ENCODE results near the gene SCP2.
"Not testable (repeated sequence)": the region's sequence is repeated elsewhere in the genome, so short reads cannot be mapped to it uniquely, and the experiment has no call there.

The SCP2 gene

DNA sequence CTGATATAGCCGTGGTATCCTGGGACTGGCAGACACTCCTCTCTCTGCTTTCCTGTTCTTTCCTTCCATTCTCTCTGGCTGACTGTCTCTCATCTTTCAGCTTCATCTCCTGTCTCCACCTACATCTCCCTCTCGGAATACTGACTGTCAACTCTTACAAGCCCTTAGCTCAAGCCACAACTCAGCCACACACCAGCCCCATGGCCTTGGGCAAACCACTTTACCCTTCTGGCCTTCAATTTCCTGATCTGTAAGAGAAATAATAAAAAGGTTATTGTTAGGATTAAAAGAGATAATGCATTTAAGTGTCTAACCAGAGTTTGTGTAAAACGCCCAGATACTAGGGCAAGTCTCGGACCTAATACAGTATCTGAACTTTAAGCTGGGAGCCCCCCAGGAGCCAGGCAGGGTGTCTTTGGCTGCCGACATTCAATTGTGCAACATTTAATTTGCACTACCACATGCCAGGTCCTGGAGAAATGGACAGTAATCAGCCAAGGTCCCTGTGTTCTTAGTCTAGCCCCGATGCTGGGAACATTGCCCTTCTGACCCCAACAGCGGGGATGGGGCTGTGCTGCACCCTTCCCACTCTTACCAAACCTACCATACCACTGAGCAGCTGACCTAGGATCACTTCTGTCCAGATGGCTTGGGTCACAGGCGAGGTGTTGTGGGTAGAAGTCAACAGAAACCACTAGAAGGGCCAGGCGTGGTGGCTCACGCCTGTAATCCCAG, 10.7 kb upstream of the SCP2 start:
- no peak for DNase-seq

DNA sequence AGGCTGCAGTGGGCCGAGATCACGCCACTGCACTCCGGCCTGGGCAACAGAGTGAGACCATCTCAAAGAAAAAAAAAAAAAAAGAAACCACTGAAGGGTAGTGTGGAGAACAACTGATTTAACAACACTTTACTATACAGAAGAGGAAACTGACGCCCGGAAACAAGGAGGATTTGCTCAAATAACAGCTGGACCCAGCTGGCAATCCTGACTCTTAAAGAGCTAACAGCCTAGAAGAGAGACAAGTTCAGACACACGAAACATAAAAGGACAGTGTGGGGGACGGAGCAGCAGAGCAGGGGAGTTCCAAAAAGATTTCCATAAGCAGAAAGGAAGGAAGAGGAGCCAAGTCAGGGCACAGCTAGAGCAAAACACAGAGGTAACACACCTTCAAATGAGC, 9.9 kb upstream of the SCP2 start:
- no peak for DNase-seq

DNA sequence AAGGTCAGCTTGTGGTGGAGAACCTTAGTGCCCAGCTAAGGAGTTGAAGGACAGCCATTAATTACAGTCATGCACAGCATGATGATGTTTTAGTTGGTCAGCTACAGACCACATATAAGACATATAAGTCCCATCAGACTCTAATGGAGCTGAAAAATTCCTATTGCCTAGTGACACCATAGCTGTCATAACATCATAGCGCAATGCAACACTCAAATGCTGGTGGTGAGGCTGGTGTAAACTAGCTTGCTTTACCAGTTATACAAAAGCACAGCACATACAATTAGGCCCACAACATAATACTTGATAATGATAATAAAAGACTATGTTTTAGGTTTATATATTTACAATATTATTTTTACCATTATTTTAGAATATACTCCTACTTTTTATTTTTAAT, 9.5 kb upstream of the SCP2 start:
- no peak for DNase-seq

DNA sequence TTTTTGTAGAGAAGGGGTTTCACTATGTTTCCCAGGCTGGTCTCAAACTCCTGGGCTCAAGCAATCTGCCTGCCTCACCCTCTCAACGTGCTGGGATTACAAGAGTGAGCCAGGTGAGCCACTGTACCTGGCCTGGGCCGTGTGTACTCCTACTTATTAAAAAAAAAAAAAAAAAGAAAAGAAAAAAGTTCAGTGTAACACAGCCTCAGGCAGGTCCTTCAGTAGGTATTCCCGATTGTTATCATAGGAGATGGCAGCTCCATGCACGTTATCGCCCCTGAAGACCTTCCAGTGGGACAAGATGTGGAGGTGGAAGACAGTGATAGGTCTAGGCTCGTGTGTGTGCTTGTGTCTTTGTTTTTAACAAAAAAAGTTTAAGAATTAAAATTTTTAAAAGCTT, 8.9 kb upstream of the SCP2 start:
- no peak for DNase-seq

DNA sequence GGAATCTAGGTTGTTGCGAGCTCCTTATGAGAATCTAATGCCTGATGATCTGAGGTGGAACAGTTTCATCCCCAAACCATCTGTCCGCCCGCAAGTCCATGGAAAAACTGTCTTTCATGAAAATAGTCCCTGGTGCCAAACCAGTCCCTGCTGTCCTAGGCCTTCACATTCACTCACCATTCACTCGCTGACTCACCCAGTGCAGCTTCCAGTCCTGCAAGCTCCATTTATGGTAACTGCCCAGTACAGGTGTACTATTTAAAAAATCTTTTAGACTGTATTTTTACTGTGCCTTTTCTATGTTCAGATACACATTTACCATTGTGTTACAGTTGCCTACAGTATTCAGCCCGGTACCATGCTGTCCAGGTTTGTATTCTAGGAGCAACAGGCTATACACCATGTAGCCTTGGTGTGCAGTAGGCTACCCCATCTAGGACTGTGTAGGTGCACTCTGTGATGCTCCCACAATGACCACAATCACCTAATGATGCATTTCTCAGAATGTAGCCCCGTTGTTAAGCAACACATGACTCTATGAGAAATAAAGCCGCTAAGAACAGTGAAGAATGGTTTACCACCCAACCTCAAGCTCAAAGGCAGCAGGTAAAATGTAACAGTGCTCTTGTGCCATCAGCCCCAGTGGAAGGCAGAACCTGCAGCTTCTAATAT, 7.9 kb upstream of the SCP2 start:
- no peak for DNase-seq

DNA sequence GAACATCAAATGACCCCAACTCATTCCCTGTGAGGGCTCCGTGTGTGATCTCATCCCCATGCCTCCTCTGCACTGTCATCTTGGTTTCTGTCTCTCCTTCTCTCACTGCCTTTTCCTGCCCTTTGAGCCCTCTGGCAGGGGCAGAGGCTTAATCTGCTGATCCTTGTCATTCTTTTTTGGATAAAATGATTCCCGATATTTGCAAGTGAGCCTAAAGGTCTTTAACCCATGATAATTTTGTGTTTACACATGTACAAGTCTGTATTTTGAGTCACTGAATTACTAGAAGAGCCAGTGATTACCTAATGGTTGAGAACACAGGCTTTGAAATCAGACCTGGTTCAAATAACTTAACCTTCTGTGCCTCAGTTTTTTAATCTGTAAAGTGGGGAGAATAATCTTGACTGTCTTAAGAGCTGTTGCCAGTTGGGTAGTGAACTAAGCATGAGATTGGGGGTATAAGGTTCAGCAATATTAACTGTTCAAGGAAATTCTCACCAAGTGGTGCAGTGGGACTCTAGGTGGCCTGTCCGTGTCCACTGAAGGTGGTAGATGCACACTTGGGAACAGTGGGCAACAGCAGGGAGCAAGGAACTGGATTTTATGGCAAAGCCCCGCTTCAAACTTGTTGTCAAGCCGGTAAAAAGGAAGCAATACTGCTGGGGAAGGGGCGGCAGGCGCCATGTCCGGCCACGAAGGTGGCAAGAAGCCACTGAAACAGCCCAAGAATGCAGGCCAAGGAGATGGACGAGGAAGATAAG, 7.2 kb upstream of the SCP2 start:
- no peak for DNase-seq

DNA sequence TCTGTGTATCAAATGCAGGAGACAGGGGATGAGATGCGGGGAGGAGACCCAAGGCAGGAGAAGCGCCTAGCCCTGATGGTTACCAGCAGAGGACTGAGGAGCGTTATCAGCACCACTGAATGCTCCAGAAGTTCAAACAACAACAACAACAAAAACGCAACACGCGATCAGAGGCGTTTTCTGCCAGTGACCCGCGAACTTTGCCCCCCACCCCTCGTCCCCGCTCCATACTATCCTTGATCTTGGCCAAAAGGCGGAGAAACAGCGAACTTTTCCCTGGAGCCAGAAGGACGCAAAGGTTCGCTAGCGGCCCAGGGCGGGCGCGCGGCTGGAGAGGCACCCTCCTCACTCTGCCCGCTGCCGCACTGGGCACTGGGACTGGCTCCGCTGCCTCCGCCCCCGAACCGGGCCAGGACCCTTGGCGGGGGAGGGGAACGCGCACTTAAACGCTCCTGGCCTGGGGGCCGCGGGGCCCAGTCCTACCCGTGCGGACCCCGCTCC, 6.2 kb upstream of the SCP2 start:
- DNase-seq = no peak

DNA sequence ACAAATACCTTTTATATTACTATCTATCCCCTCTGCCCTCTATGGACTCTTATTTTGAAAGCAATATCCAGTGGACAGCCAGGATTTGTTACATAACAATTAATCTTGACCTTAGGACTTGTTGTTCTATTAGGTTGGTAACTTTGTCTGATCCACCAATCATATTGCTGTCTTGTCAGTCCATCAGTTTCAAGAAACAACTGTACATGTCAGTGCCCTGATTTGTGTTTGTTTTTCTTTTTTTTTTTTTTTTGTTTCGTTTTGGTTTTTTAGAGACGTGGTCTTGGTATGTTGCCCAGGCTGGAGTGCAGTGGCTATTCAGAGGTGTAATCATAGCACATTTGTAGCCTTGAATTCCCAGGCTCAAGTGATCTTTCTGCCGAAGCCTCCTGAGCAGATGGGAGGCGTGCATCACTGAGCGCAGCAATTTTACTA, 1.5 kb upstream of the SCP2 start:
- no peak for DNase-seq

DNA sequence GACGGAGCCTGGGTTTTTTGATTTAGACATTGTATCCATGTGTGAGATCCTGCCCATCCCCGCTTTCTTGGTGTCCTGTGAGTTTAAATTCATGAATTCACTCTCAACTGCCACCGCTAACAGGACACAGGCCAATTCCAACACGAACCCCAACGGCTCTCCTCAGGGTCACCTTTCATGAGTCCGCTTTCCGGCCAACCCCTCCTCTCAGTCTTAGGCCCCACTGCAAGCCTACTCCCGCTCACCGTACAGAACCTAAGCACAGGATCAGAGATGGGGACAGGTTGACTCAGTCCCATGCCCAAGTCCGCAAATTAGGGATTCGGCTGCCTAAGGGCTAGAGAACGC, 238 bp upstream of the SCP2 start:
- no peak for DNase-seq

DNA sequence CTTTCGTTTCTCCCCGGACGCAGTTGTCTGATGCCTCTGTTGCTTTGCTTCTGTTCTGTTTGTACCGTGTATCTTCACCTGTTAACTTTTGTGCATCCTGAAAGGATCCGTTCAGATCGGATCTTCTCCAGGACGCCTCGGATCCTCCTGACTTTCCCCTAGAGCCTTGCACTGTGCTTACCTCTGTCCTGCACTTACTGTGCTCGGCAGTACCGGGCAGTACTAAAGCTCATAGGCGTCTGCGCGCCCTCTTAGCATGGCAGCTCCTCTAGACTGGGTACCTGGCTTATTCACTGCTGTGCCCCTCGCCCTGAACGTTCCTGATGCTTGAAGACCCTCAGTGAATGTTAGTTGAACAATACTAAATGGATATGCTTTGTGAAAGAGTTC, 934 bp downstream of the SCP2 start:
- no peak for DNase-seq

DNA sequence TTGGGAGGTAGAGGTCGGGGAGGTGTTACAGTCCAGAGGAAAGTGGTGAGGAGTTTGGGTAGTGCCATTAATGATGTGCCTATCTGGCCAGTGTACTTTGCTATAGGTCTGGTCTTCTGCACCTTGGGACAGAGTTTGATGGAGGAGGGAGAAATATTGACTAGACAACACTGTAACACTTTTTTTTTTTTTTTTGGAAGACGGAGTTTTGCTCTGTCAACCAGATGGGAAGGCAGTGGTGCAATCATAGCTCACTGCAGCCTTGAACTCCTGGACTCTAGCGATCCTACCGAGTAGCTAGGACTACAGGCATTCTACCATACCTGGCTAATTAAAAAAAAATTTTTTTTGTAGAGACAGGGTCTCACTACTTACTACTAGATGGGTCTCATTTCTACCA, 1.9 kb downstream of the SCP2 start:
- no peak for DNase-seq

DNA sequence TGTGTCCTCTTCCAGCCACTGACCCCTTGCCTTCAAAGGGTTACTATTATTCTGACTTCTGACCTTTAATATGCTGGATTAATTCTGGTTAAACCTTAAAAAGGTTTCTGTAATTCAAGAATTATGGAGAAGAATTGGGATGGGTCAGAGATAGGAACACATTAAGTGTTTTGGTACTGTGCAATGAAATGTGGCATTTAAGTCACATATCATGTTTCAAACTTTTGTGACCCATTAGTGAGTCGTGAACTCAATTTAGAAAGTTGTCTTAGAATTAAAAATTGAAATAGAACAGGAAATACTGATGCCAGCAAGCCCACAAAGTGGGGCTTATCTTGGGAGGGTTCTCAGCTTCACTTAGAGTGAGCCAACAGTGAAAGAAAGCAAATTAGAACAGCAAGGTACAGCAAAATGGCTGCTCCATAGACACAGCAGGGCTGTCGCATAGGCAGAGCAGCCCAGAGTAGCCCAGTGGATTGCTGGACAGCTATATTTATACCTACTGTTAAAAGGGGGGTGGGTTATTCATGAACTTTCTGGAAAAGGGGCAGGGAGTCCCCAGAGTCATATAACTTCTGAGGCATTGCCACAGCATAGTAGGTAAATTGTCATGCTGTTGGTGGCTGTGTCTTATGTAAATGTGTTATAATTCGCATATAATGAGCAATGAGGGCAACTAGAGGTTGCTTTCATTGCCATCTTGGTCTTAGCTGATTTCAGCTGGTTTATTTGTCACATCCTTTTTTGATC, 10.5 kb downstream of the SCP2 start:
- no peak for DNase-seq

DNA sequence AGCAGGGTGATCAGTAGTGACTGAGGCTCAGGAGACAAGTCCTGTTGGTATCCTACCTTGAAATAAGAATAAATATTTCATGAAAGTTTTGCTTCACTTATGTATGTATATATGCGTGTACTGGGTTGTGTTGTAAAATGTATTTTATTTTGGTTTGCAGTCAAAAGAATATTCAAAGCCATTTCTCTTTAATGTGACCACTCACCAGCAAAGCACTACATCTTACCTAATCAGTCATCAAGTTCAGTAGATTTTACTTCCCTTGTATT, 11.0 kb downstream of the SCP2 start:
- DNase-seq = no peak

DNA sequence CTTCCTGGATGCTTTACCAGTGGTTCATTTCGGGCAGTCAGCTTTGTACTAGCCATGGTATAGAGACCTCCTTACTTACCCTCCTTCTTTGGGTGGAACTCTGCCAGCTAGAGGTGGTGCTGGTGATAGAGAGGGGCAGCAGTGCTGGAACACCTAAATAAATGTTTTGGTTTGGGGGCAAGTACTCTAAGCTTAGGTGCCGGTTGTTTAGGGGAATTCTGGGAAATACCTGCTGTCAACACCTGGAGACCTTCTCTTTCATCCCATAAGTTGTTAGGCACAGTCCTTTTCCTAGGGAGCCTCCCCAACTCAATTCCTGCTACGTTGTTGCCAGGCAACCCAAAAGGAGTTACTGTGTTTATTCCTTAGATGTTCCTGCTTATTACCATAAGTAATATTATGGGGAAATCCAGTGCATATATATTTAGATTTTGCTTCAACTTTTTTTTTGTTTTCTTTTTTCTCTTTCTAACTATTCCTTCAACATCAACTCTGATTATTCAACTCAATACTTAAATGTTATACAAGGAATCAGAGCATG, 16.9 kb downstream of the SCP2 start:
- DNase-seq = no peak

DNA sequence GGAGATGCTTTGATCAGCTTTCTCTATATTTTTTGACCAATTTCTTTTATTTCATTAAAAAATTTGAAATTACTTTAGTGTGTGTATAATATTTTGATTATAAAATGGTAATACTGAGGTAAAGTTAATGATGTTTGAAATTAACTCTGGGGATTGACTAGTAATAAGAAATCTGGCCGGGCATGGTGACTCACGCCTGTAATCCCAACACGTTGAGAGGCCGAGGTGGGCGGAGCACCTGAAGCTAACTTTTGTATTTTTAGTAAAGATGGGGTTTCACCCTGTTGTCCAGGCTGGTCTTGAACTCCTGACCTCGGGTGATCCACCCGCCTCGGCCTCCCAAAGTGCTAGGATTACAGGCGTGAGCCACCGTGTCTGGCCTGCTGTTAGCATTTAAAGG, 17.5 kb downstream of the SCP2 start:
- no peak for DNase-seq

DNA sequence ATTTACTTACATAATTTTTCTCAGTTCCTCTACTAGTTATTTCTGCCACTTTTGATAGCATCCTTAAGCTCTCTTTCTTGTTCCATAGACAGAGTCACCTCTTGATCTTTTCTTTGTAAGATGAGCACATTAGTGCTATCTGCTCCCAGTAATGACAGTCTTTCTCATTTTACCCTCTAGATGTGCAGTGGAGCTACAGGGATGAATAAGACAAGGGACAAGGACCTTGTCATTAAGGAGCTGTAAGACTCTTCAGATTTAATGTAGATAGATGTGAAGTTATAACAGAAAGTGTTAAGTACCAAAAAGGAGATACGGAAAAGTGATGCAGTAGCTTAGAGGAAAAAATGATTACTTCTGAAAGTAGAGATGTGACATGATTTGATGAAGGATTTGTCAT, 20.4 kb downstream of the SCP2 start:
- no peak for DNase-seq

DNA sequence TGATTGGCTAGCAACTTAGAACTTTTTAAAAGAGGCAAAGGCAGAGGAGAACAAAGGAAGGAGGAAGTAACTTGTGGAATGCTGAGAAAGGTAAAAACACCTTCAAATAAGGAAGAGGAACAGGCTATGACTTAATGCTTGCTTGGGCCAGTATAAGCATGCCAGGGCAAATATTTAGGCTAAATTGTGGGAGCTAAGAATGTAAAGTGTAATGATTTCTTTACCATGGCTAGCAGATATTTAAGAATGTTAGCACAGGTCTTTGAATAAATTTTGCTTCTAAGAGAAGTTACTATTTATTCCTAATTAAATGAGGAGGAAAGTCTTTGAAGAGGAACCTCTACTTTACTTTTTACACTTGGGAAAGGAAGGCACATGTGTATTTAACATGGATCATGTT, 22.5 kb downstream of the SCP2 start:
- DNase-seq = not testable (repeated sequence)

DNA sequence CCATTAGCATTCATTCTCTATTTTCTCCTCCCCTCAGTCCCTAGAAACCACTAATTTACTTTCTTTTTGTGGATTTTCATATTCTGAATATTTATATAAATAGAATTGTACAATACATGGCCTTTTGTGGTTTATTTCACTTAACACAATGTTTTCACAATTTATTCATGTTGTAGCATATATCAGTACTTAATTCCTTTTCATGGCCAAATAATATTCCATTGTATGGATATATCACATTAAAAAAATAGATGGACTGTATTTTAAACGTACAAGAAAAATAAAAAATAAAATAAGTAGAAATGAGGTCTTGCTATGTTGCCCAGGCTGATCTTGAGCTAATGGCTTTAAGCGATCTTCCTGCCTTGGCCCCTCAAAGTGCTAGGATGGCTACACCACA, 25.0 kb downstream of the SCP2 start:
- no peak for DNase-seq

DNA sequence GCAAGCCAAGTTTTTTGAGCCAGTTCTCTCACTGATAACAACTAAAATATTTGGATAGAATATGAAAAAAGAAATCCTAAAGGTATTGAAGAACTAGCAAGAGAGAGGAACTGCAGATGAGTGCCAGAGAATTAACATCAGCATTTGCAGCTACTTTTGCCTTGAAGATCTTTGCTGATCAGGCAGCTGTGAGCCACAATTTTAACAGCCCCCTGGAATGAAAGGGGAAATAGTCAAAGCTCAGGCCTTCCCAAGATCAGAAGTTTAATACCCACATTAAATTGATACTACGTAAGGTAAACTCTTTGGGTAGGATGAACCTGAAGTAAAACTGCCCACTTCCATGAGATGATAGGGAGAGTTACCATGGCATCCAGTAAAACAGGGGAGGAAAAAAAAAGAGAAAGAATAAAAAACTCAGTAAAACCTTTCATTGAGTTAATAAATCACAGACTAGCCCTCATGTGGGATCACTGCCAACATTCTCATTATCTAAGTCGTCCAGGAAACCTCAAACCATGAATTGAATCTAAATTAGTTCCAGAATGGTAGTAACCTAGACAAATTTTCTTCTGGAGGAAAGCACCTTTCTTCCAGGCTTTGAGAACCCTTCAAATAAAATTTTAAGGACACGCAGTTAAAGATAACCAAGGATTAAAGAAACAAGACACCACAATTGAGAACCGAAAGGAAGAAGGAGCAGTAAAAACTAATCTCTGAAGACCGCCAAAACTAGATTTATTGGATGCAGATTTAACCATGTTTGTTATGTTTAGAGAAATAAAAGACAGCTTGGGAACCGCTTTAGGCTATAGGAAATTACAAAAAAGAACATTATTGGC, 28.3 kb downstream of the SCP2 start:
- DNase-seq = no peak

DNA sequence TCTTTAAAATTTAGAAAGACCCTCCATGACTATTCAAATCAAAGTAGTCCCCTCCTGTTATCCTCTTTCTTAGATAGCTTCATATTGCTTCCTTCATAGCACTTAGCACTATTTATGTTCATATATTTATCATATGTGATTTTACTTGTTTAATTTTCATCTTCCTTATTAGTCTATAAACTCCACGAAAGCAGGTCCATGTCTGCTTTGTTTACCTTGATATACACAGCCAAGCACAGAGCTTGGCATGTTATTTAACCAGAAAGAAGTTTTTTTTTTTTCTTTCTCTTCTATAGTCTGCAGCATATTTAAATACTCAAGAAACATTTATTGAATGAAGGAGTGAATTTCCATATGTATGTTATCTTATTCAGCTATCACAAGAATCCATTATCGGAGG, 36.0 kb downstream of the SCP2 start:
- no peak for DNase-seq

DNA sequence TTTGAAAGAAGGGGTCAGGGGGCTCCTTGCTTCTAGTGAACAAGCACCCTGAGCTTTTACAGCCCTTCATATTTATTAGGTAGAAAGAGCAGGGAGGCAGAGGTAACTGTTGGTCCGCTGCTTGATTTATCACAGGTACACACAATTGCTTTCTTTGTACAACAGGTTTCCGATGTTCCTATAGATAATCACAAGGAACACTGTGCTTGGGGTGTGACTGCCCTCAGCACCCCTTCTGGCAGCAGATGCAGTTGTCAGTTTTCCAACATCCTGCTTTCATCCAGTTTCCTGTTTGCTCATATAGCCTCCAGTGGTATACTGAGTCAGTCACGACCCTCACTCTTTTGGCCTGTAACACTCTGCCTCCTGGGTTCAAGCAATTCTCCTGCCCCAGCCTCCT, 40.6 kb downstream of the SCP2 start:
- DNase-seq = no peak

DNA sequence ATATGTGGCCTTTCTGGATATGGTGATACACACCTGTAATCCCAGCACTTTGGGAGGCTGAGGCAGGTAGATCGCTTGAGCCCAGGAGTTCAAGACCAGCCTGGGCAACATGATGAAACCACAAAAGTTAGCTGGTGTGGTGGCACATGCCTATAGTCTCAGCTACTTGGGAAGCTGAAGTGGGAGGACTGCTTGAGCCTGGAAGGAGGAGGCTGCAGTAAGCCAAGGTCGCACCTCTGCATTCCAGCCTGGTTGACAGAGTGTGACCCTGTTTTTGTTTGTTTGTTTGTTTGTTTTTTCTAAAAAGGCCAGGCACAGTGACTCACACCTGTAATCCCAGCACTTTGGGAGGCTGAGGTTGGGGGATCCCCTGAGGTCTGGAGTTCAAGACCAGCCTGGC, 42.2 kb downstream of the SCP2 start:
- not testable (repeated sequence) for DNase-seq
